Gastrocnemius medialis (tissue), 4 donors: ENCODE measurements around the gene RTP2. TPM values are rescaled to one million over a fixed set of nuclear protein-coding genes. Genes with fewer than 3 reads are reported as not detected.

Experiments used
- ATAC-seq, 2 donors: fragments of 150-250 bp; one replicate each; pipeline ENCODE4 v1.9.1; 2016
- DNase-seq, 2 donors: peaks; one replicate each; pipeline ENCODE4 v3.0.0-alpha.2; 2019
- H3K27ac ChIP-seq, 4 donors: fragments of 200-600 bp; sonication (generic); 1 replicate in 1 of 4; 2 replicates in 3 of 4; pipeline ENCODE4 v1.5.1; 2016 to 2018; ENCODE audit warnings: mild to moderate bottlenecking in 2 of 4, moderate library complexity in 1 of 4
- H3K27me3 ChIP-seq, 3 donors: fragments of 200-600 bp; sonication (generic) in 2 of 3; 1 replicate in 1 of 3; 2 replicates in 2 of 3; pipeline versions ENCODE4 v1.5.1 to v1.6.0; 2016 to 2019; ENCODE audit warnings: mild to moderate bottlenecking in 1 of 3, moderate library complexity in 1 of 3
- H3K36me3 ChIP-seq, 2 donors: fragments of 200-600 bp; sonication (generic) in 1 of 2; one replicate each; pipeline ENCODE4 v1.5.1; 2017 to 2018
- H3K4me1 ChIP-seq, 2 donors: fragments of 200-600 bp; sonication (generic) in 1 of 2; one replicate each; pipeline ENCODE4 v1.5.1; 2016 to 2017; ENCODE audit warnings: mild to moderate bottlenecking in 2 of 2
- H3K4me3 ChIP-seq, 4 donors: fragments of 200-600 bp; sonication (generic) in 3 of 4; 1 replicate in 1 of 4; 2 replicates in 3 of 4; pipeline ENCODE4 v1.5.1; 2016 to 2019; ENCODE audit warnings: mild to moderate bottlenecking in 2 of 4
- H3K9me3 ChIP-seq, 3 donors: fragments of 200-600 bp; sonication (generic) in 2 of 3; 1 replicate in 1 of 3; 2 replicates in 2 of 3; pipeline ENCODE4 v1.5.1; 2016 to 2019
- POLR2A ChIP-seq, 2 donors: fragments of 450-650 bp; IDR thresholded peaks; one replicate each; pipeline ENCODE4 v1.6.1; 2017; ENCODE audit warnings: antibody characterized with exemption in 2 of 2, mild to moderate bottlenecking in 2 of 2, moderate library complexity in 2 of 2
- in situ Hi-C, 4 donors: fragments of 200-750 bp; cut with MboI; loops; one replicate each; pipeline versions ENCODE4 v1.15.0 to v1.8.0; 2017; ENCODE audit warnings: low sequenced_read_pairs in 4 of 4
- intact Hi-C: fragments of 100-400 bp; cut with DNase I; formaldehyde crosslinking; loops from one replicate; pipeline ENCODE4 v1.15.1; 2023; ENCODE audit warnings: low total_unique reads
- total RNA-seq, 4 donors: library from RNA; depleted of rRNA; stranded (reverse); fragments of >200 nt; gene quantifications; one replicate each; pipeline versions ENCODE4 v1.1.0 to v1.2.3, GENCODE V29; 2016
- TF ChIP-seq, protein P1 (sequence below), 5 experiments: fragments of 450-650 bp in 3 of 5; fragments of 200-600 bp in 2 of 5; sonication (generic) in 2 of 5; IDR thresholded peaks in 4 of 5; conservative IDR thresholded peaks in 1 of 5; 1 replicate in 4 of 5; 2 replicates in 1 of 5; pipeline ENCODE4 v1.5.1; 2016 to 2019; ENCODE audit warnings: antibody characterized with exemption in 5 of 5, mild to moderate bottlenecking in 3 of 5, moderate library complexity in 3 of 5

The RTP2 gene
- total RNA-seq, 4 donors from 2014 or later = 1.9 to 3.1 (median 2.3) TPM; not detected in 1

DNA sequence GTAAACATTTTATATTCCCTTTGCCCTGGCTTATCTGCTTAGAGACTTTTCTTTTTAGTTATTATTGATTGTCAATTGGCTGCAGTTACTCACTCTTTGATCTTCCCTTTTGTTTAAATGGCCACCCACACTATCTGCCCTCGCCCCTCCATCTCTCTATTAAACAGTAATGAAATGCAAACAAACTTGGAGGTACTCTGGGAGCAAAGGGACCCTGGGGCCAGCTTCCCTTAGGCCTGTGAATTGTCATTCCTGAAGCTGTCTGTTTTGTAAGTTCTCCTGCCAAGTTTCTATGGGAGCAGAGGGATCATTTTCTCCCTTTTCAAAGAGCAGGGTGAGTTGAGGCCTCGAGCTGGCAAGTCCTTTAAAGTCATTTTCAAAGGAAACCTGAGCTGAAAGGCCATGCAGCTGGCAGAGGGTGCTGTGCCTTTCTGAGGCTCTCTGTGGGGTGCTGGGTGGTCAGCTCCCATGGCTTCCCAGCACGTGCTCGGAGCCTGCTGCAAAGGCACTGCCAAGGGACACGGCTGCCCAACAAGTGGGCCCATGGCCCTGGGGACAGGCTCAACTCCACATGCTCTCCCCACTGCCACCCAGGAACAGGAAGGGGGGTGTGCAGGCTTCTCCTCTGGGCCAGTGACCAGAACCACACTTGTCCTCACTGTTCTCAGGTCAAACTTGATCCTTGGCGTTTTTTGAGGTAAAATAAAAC is 17.4 kb upstream of the RTP2 start:
- H3K36me3 ChIP-seq = peaks cover 4 to 37% of the 10 kb centered on the region in 2 donors

DNA sequence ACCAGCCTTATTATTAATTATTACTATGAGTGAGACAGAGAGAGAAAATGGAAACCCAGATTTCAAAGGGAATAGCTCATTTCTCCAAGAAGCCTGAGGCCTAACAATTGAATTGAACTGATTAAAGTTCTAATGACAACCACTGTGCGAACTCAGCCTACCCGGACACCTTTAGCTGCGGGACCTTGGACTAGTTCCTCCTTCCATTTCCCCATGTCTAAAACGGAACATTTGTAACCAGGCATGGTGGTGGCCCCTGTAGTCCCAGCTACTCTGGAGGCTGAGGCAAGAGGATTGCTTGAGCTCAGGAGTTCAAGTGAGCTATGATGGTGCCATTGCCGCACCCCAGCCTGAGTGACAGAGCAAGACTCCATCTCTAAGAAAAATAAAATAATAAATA is 16.4 kb upstream of the RTP2 start:
- H3K9me3 ChIP-seq = no peaks in the 10 kb centered on the region
- H3K27ac ChIP-seq = peak overlapping the region; percentile 80 to 88 (median 81)
- H3K36me3 ChIP-seq = peaks cover 4 to 27% of the 10 kb centered on the region in 2 donors
- in situ Hi-C loops (loop anchor here in 3 of 4 donors (10.0 to 25.0 kb wide), 5 partner anchors 104 to 1782 kb away; partner anchors contain the start of gene TRA2B (in 1 of the 3)), intact Hi-C loops (loop anchor here (10.0 kb wide), 1 partner anchor 934 kb away; the partner anchor contains the start of gene EIF4A2)
- ATAC-seq (no peak), DNase-seq (no peak)
- no peak for TF ChIP-seq POLR2A (IDR thresholded peaks at IDR 0.05)
- TF ChIP-seq, protein P1, sequence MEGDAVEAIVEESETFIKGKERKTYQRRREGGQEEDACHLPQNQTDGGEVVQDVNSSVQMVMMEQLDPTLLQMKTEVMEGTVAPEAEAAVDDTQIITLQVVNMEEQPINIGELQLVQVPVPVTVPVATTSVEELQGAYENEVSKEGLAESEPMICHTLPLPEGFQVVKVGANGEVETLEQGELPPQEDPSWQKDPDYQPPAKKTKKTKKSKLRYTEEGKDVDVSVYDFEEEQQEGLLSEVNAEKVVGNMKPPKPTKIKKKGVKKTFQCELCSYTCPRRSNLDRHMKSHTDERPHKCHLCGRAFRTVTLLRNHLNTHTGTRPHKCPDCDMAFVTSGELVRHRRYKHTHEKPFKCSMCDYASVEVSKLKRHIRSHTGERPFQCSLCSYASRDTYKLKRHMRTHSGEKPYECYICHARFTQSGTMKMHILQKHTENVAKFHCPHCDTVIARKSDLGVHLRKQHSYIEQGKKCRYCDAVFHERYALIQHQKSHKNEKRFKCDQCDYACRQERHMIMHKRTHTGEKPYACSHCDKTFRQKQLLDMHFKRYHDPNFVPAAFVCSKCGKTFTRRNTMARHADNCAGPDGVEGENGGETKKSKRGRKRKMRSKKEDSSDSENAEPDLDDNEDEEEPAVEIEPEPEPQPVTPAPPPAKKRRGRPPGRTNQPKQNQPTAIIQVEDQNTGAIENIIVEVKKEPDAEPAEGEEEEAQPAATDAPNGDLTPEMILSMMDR (IDR thresholded peaks at IDR 0.05 in 4 of 5, conservative IDR thresholded peaks at IDR 0.05 in 1 of 5) = no peak
- no peak overlapping the region for H3K4me3 ChIP-seq
- H3K4me1 ChIP-seq = peaks cover 22 to 32% of the 10 kb centered on the region in 2 donors
- H3K27me3 ChIP-seq = no peaks in the 10 kb centered on the region

More for the DNA sequence above, 17.4 kb upstream of the RTP2 start:
- H3K4me3 ChIP-seq = no peak overlapping the region
- TF ChIP-seq, protein P1 (IDR thresholded peaks at IDR 0.05 in 4 of 5, conservative IDR thresholded peaks at IDR 0.05 in 1 of 5) = no peak
- peak in 1 of 2 donors; percentile 25 for TF ChIP-seq POLR2A (IDR thresholded peaks at IDR 0.05)
- intact Hi-C loops = loop anchor here (2.0 to 10.0 kb wide), 2 partner anchors 17 to 935 kb away; partner anchors contain the start of genes EIF4A2 and RTP2
- H3K27me3 ChIP-seq = no peaks in the 10 kb centered on the region
- H3K27ac ChIP-seq = peak overlapping the region; percentile 80 to 88 (median 81)
- DNase-seq = peak; percentile 79 to 97
- H3K9me3 ChIP-seq = no peaks in the 10 kb centered on the region
- peak; percentile 55 to 82 for ATAC-seq
- H3K4me1 ChIP-seq = peaks cover 17 to 27% of the 10 kb centered on the region in 2 donors
- in situ Hi-C loops = loop anchor here in 3 of 4 donors (10.0 to 25.0 kb wide), 5 partner anchors 105 to 1782 kb away; partner anchors contain the start of gene TRA2B (in 1 of the 3)

DNA sequence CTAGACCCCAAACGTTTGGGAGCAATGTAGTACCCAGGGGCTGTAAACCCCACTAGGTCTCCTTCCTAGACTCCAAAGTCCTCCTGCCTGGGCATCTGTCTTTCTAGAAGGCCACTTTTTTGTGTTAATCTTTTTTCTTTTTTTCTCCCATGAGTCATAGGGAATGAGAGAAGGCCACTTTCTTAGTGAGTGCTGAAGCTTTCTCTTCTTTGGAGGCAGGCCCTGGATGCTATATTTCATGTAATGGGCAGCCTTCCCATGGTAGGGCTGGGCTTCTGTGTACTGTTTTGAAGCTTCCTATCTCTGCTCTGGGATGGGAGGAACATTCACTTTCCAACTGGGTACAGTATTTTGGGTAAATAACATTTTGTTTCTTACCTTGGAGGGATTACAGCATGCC is 15.2 kb upstream of the RTP2 start:
- peaks cover 0 to 14% of the 10 kb centered on the region in 2 donors for H3K36me3 ChIP-seq
- H3K4me3 ChIP-seq = no peak overlapping the region
- ATAC-seq (peak; percentile 29 to 48), DNase-seq (peak in 1 of 2 donors; percentile 60)
- intact Hi-C loops = loop anchor here (10.0 kb wide), 1 partner anchor 933 kb away; the partner anchor contains the start of gene EIF4A2
- in situ Hi-C loops = loop anchor here in 3 of 4 donors (10.0 to 25.0 kb wide), 5 partner anchors 103 to 1780 kb away; partner anchors contain the start of gene TRA2B (in 1 of the 3)
- H3K9me3 ChIP-seq = no peaks in the 10 kb centered on the region
- no peaks in the 10 kb centered on the region for H3K27me3 ChIP-seq
- no peak for TF ChIP-seq POLR2A (IDR thresholded peaks at IDR 0.05)
- TF ChIP-seq, protein P1 (IDR thresholded peaks at IDR 0.05 in 4 of 5, conservative IDR thresholded peaks at IDR 0.05 in 1 of 5) = no peak
- H3K4me1 ChIP-seq = peaks cover 24 to 33% of the 10 kb centered on the region in 2 donors
- H3K27ac ChIP-seq = peak overlapping the region; percentile 80 to 88 (median 81)

DNA sequence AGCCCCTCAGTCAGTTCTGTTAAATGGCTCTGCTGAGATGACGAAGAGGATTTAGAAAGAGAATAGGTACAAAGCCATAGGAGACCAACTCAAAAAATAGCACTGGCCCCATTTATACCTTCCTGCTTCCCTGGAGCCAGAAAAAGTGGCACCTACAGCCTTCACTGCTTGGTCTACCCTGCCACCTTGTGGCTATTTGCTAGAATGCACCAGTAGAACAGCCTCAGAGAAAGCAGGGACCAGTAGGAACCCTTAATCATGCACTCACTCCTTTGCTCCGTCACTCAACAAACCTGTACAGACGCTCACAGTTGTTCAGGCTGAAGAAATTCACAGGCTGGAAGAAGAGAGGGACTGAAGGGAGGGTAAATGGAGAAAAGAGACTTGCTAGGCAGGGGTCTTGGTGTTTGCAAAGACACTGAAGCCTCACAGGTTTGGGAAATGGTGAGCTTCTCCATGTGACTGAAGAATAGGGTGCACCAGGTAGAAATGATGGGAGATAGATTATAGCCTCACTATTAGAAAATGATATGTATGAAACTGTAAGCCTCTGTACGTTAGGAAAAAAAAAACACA is 12.1 kb upstream of the RTP2 start:
- ATAC-seq = peak; percentile 70 to 82
- Histone ChIP-seq H3K36me3 (no peaks in the 10 kb centered on the region), H3K4me3 (no peak overlapping the region), H3K27ac (peak overlapping the region in 3 of 4 donors; percentile 43 to 67 (median 47)), H3K27me3 (no peaks in the 10 kb centered on the region), H3K9me3 (no peaks in the 10 kb centered on the region), H3K4me1 (peaks cover 17 to 24% of the 10 kb centered on the region in 2 donors)
- TF ChIP-seq POLR2A (IDR thresholded peaks at IDR 0.05) = no peak
- TF ChIP-seq, protein P1 (IDR thresholded peaks at IDR 0.05 in 4 of 5, conservative IDR thresholded peaks at IDR 0.05 in 1 of 5) = peak; percentile 94 to 96 (median 95)
- intact Hi-C loops = loop anchor here (1.0 to 10.0 kb wide), 5 partner anchors 36 to 930 kb away; partner anchors contain the start of gene EIF4A2
- in situ Hi-C loops = loop anchor here in 3 of 4 donors (5.0 to 25.0 kb wide), 7 partner anchors 97 to 1777 kb away; partner anchors contain the start of gene TRA2B (in 1 of the 3)
- peak; percentile 60 to 80 for DNase-seq
